HUES64 (cell line): ENCODE measurements around the gene GALNT5. TPM values are rescaled to one million over a fixed set of nuclear protein-coding genes. Genes with fewer than 3 reads are reported as not detected.
"Not testable (repeated sequence)": the region's sequence is repeated elsewhere in the genome, so short reads cannot be mapped to it uniquely, and the experiment has no call there.

ENCODE experiments used
- H3K27ac ChIP-seq: 2 replicates; pipeline ENCODE4 v1.7.0; 2013; ENCODE audit warnings: low read depth, low read length, inconsistent platforms
- H3K27me3 ChIP-seq: 2 replicates; pipeline ENCODE4 v1.6.1; 2013; ENCODE audit warnings: mild to moderate bottlenecking, low read length; ENCODE audit not compliant: insufficient read depth
- H3K36me3 ChIP-seq: 2 replicates; pipeline ENCODE4 v1.6.1; 2013; ENCODE audit warnings: mild to moderate bottlenecking, low read length; ENCODE audit not compliant: insufficient read depth
- H3K4me1 ChIP-seq: 2 replicates; pipeline ENCODE4 v1.6.1; 2013; ENCODE audit warnings: mild to moderate bottlenecking, low read length, moderate library complexity; ENCODE audit not compliant: insufficient read depth
- H3K4me3 ChIP-seq: 2 replicates; pipeline ENCODE4 v1.5.1; 2013; ENCODE audit warnings: mild to moderate bottlenecking, low read length, moderate library complexity
- H3K9ac ChIP-seq: 2 replicates; pipeline ENCODE4 v1.6.1; 2013; ENCODE audit warnings: mild to moderate bottlenecking, low read depth, low read length
- H3K9me3 ChIP-seq: 2 replicates; pipeline ENCODE4 v1.6.1; 2013; ENCODE audit warnings: low read depth, low read length; ENCODE audit not compliant: insufficient read depth
- WGBS: fragments of 150-250, 120-280 bp; methylation state at CpG from one replicate; pipeline ENCODE4 v1.1.7; 2013; ENCODE audit warnings: missing lambda C conversion rate; 5-methylcytosine and 5-hydroxymethylcytosine counted together
- polyA plus RNA-seq, 2 experiments: library from polyadenylated mRNA; stranded (reverse); fragments of 50-300 nt; gene quantifications; one replicate each; pipeline ENCODE4 v1.2.3, GENCODE V29; 2013

GALNT5 gene, protein sequence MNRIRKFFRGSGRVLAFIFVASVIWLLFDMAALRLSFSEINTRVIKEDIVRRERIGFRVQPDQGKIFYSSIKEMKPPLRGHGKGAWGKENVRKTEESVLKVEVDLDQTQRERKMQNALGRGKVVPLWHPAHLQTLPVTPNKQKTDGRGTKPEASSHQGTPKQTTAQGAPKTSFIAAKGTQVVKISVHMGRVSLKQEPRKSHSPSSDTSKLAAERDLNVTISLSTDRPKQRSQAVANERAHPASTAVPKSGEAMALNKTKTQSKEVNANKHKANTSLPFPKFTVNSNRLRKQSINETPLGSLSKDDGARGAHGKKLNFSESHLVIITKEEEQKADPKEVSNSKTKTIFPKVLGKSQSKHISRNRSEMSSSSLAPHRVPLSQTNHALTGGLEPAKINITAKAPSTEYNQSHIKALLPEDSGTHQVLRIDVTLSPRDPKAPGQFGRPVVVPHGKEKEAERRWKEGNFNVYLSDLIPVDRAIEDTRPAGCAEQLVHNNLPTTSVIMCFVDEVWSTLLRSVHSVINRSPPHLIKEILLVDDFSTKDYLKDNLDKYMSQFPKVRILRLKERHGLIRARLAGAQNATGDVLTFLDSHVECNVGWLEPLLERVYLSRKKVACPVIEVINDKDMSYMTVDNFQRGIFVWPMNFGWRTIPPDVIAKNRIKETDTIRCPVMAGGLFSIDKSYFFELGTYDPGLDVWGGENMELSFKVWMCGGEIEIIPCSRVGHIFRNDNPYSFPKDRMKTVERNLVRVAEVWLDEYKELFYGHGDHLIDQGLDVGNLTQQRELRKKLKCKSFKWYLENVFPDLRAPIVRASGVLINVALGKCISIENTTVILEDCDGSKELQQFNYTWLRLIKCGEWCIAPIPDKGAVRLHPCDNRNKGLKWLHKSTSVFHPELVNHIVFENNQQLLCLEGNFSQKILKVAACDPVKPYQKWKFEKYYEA
- 0.20 TPM for polyA plus RNA-seq (2013, experiment 1 of 2)
- 0.19 TPM for polyA plus RNA-seq (2013, experiment 2 of 2)

DNA sequence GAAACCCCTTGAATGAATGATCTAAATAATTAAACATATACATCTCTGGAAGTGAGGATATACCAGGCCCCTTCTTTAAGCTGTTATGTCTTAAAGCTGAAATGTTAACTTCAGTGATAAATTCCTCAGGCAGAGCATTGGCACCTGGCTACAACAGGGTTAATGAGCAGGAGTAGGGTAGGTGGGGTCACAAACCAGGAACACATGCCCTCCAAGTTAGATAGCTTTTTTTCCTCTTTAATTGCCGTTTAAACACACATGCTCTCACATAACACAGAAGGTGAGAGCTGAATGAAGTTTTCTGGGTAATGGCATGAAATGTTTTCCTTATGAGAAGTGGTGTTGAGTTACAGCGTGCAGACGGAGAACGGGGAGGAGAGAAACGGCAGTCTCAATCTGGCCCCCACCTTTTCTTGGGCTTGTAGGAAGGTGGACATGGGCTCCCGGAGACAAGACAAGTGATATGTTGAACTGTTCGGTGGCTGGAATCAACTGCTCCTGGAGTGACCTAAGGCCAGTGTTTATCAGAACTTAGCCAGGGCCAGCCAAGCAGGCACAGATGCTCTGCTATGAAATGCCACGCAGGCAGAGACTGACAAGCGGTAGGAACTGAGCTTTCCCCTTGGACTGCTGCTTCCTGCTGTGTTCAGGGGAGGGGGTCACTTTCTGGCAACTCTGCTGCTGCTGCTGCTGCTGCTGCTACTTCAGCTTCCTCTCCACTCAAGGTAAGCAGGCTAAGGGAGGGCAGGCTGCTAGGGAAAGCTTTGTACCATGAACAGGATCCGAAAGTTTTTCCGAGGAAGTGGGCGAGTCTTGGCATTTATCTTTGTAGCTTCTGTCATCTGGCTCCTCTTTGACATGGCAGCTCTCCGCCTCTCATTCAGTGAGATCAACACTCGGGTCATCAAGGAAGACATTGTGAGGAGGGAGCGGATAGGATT is at the start of gene GALNT5:
TSS of gene GALNT5 (plus strand) at position 394 of the 941 bp plus-strand sequence. CDS start at position 772, 378 bp downstream.
- no peak within 1 kb of the TSS for H3K27ac ChIP-seq
- H3K9ac ChIP-seq = no peak within 1 kb of the TSS

DNA sequence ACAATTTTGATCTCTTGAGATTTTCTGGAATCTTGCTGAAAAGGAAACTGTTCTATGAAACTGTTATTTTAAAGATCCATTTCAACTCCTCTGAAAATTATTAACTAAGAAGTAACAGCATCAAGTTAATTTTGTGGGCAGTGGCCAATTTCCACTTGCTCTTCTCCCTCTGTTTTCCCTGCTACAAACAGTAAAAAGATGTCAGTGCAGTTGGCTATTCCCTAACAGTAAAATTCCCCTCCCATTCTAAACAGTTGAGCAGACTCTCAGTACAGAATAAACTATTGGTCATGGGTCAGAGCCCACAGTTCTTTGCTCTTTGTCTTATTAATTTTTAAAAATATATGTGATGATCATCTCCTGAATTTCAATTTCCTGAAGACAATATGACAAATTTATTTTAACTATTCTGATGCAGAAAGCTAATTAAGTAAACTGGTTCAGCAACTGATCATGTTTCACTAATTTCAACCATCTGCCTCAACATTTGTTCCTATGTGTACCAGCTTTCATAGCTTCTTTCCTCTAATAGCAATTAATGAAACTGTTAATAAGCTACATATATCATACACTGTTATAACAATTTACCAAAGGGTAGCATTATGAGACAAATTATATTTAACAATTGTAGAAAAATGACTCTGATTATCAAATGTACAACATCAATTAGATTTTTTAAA is 41.1 kb upstream of the GALNT5 start:
- no peaks in the 10 kb centered on the region for H3K36me3 ChIP-seq
- H3K27ac ChIP-seq = no peak overlapping the region
- H3K4me1 ChIP-seq = no peaks in the 10 kb centered on the region
- H3K9me3 ChIP-seq = no peaks in the 10 kb centered on the region
- H3K27me3 ChIP-seq = no peaks in the 10 kb centered on the region
- H3K4me3 ChIP-seq = no peak overlapping the region
- no peak overlapping the region for H3K9ac ChIP-seq

More for the DNA sequence above, at the start of gene GALNT5:
- no peaks in the 10 kb centered on the region for H3K36me3 ChIP-seq
- H3K4me3 ChIP-seq = peak within 1 kb of the TSS; percentile 63
- H3K9me3 ChIP-seq = no peaks in the 10 kb centered on the region
- WGBS = 29% methylated on average over 14 of the region's 15 CpGs
- H3K27me3 ChIP-seq = no peaks in the 10 kb centered on the region
- peaks cover 8% of the 10 kb centered on the region; the same call in 1 of the 2 replicates for H3K4me1 ChIP-seq

DNA sequence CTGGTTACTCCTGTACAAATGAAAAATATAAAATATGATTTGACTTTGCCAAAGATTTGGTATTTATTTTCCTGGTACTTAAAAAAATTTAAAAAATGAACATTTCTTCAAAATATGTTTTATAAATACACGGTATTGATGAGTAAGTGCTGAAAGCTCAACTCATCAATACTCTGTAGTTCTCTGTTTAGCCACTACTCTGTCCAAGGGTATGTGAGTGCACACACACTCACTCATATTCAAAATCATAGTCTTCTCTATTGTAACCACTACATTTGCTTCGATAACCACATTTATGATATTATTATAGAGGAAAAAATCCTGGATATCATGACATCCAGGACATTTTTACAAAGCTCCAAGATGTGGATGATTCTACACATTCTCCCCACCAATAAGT is 40.1 kb upstream of the GALNT5 start:
- H3K9ac ChIP-seq = no peak overlapping the region
- 100% methylated on average over 1 of the region's 2 CpGs for WGBS
- no peaks in the 10 kb centered on the region for H3K4me1 ChIP-seq
- H3K9me3 ChIP-seq = no peaks in the 10 kb centered on the region
- H3K4me3 ChIP-seq = no peak overlapping the region
- H3K36me3 ChIP-seq = no peaks in the 10 kb centered on the region
- no peaks in the 10 kb centered on the region for H3K27me3 ChIP-seq
- no peak overlapping the region for H3K27ac ChIP-seq

DNA sequence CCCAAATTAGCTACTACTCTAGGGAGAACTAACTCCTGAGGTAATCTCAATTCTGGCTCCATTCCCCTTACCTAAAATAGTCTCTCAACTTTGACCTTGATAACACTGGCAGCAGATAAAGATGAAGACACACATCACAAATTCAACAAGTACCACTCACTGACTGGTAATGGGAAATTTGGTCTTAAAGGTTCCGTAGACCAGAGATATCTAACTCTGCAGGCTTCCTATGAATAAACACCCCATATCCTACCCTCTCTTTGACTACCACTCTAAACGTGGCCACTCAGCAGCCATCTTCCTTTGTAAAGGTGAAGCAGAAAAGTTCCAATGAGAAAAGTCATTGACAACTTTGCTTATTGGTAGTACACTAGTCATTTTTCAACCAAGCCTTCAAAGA is 38.6 kb upstream of the GALNT5 start:
- no peaks in the 10 kb centered on the region for H3K36me3 ChIP-seq
- H3K4me3 ChIP-seq = no peak overlapping the region
- no peaks in the 10 kb centered on the region for H3K4me1 ChIP-seq
- no peak overlapping the region for H3K27ac ChIP-seq
- H3K9ac ChIP-seq = no peak overlapping the region
- H3K27me3 ChIP-seq = no peaks in the 10 kb centered on the region
- no peaks in the 10 kb centered on the region for H3K9me3 ChIP-seq
- 88% methylated on average over 2 of the region's 2 CpGs for WGBS

DNA sequence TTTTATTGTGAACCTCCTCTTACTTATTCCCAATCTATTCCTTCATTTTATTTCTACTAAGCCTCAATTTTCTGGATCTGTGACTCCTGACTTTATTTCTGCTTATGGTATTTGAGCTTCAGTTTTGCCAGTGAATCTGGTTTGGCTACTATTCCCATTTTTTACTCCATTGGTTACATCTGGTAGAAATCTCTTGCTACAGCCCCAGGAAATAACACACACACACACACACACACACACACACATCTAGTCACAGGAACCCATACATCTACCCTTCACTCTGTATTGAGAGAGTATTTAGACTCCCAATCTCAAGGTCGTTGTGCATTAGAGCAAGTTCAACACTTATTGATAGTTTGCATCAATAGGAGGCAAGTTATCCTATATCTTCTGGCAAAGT is 37.0 kb upstream of the GALNT5 start:
- no peak overlapping the region for H3K27ac ChIP-seq
- no peaks in the 10 kb centered on the region for H3K4me1 ChIP-seq
- 100% methylated on average over 1 of the region's 1 CpG for WGBS
- no peak overlapping the region for H3K4me3 ChIP-seq
- H3K36me3 ChIP-seq = no peaks in the 10 kb centered on the region
- no peaks in the 10 kb centered on the region for H3K9me3 ChIP-seq
- H3K27me3 ChIP-seq = no peaks in the 10 kb centered on the region
- no peak overlapping the region for H3K9ac ChIP-seq

DNA sequence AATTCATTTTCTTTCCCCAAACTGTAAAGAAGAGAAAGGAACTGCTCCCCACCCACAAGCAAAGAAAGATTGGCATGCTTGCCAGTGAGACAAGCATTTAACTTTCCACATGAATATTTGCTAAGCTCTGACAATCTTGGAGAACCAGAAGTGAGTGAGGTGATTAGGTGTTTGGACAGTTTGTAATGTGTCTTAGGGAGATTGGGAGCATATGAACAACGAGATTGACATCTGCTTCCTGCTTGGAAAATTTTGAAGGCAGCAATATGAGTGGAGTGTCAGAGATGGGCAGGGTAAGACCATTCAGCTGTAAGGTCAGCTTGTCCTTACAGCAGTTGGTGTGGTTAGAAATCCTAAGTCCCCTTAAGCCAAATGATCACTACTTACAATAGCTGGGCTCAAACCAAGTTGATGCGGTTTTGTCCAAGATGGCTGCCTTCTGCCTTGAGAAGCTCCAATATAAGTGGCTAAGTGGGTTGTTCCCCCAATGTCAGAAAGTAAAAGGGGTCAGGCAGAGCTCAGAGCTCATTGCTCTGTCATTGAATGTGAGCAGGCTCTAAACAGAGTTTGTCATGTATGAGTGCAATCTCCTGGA is 36.0 kb upstream of the GALNT5 start:
- Histone ChIP-seq H3K4me1 (no peaks in the 10 kb centered on the region), H3K27ac (no peak overlapping the region), H3K27me3 (no peaks in the 10 kb centered on the region), H3K9ac (no peak overlapping the region), H3K4me3 (no peak overlapping the region), H3K36me3 (no peaks in the 10 kb centered on the region), H3K9me3 (no peaks in the 10 kb centered on the region)
- WGBS = 96% methylated on average over 2 of the region's 2 CpGs

DNA sequence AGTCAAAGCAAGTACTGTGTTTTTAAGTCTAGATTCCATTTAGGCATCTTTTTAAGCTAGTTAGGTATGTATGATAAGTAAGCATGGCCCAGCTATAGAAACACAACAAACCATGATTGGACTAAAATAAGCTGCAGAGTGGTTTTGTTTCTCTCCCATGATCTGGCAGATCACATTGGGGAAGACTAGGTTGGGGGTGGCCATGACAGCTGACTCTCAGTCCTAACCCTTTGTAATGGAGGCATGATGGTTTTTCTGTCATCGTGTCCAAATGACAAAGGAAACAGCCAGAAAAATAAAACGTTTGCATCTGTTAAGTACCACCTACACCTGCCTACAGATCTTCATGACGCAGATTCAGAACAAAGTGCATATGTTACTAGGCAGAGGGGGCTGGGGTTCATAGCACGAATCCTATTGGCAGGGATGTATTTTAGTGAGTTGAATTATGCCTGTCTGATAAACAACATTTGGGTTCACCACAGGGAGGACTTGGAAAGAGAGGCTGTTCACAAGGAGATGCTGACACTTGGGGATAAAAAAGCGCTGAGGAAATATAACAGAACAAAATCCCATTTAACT is 33.8 kb upstream of the GALNT5 start:
- Histone ChIP-seq H3K4me1 (no peaks in the 10 kb centered on the region), H3K9me3 (no peaks in the 10 kb centered on the region), H3K9ac (no peak overlapping the region), H3K4me3 (no peak overlapping the region), H3K27ac (no peak overlapping the region), H3K27me3 (no peaks in the 10 kb centered on the region), H3K36me3 (no peaks in the 10 kb centered on the region)
- WGBS = 96% methylated on average over 5 of the region's 5 CpGs

DNA sequence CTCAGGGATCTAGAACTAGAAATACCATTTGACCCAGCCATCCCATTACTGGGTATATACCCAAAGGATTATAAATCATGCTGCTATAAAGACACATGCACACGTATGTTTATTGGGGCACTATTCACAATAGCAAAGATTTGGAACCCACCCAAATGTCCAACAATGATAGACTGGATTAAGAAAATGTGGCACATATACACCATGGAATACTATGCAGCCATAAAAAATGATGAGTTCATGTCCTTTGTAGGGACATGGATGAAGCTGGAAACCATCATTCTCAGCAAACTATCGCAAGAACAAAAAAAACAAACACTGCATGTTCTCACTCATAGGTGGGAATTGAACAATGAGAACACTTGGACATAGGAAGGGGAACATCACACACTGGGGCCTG is 33.1 kb upstream of the GALNT5 start:
- WGBS = no CpG with 5 or more reads among the region's 2 CpGs
- H3K4me3 ChIP-seq, H3K9me3 ChIP-seq, H3K4me1 ChIP-seq, H3K27ac ChIP-seq, H3K27me3 ChIP-seq, H3K9ac ChIP-seq, H3K36me3 ChIP-seq: not testable (repeated sequence)

DNA sequence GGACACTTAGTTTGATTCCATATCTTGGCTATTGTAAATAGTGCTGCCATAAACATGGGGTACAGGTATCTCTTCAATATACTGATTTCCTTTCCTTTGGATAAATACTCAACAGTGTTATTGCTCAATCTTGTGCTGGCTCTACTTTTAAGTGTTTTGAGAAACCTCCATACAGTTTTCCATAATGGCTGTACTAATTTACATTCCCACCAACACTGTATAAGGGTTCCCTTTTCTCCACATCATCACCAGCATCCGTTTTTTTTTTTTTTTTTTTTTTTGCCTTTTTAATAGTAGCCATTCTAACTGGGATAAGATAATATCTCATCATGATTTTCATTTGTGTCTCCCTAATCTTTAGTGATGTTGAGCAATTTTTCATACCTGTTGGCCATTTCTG is 29.9 kb upstream of the GALNT5 start:
- H3K27me3 ChIP-seq = no peaks in the 10 kb centered on the region
- no peak overlapping the region for H3K4me3 ChIP-seq
- H3K9me3 ChIP-seq = no peaks in the 10 kb centered on the region
- WGBS = no CpG with 5 or more reads among the region's 1 CpG
- no peak overlapping the region for H3K27ac ChIP-seq
- no peak overlapping the region for H3K9ac ChIP-seq
- H3K4me1 ChIP-seq = no peaks in the 10 kb centered on the region
- no peaks in the 10 kb centered on the region for H3K36me3 ChIP-seq

DNA sequence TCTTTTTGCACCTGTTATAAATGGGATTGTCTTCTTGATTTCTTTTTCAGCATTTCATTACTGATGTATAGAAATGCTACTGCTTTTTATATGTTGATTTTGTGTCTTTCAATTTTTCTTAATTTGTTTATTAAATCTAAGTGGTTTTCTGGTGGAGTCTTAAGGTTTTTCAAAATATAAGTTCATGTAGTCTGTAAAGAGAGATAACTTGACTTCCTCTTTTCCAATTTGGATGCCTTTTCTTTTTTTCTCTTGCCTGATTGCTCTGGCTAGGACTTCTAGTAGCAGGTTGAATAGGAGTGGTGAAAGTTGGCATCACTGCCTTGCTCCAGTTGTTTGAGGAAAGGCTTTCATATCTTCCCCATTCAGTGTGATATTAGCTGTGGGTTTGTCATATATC is 28.6 kb upstream of the GALNT5 start:
- Histone ChIP-seq H3K9me3 (no peaks in the 10 kb centered on the region), H3K36me3 (no peaks in the 10 kb centered on the region), H3K4me1 (no peaks in the 10 kb centered on the region), H3K9ac (no peak overlapping the region), H3K27me3 (no peaks in the 10 kb centered on the region), H3K4me3 (no peak overlapping the region), H3K27ac (no peak overlapping the region)
